Chondrocyte (in vitro differentiated cells): ENCODE data around the gene KRT4. TPM values are rescaled to one million over a fixed set of nuclear protein-coding genes. Genes with fewer than 3 reads are reported as not detected.

Source experiments
- DNase-seq: peaks from one replicate; pipeline ENCODE4 v3.0.0; 2021; ENCODE audit warnings: mixed read lengths, low spot score
- H3K27ac Mint-ChIP-seq: one replicate; pipeline ENCODE4 v1.8.0; 2021; ENCODE audit warnings: mild to moderate bottlenecking, moderate library complexity, mixed read lengths; ENCODE audit not compliant: unreplicated experiment
- H3K27me3 Mint-ChIP-seq: 2 replicates; pipeline ENCODE4 v1.8.0; 2021; ENCODE audit warnings: low read depth, mixed read lengths
- H3K36me3 Mint-ChIP-seq: 2 replicates; pipeline ENCODE4 v1.8.0; 2021; ENCODE audit warnings: low read depth, mixed read lengths
- H3K4me1 Mint-ChIP-seq: 2 replicates; pipeline ENCODE4 v1.8.0; 2021; ENCODE audit warnings: low read depth, mild to moderate bottlenecking, mixed read lengths
- H3K4me3 Mint-ChIP-seq: one replicate; pipeline ENCODE4 v1.8.0; 2021; ENCODE audit warnings: mild to moderate bottlenecking, moderate library complexity, mixed read lengths; ENCODE audit not compliant: unreplicated experiment
- H3K9me3 Mint-ChIP-seq: 2 replicates; pipeline ENCODE4 v1.8.0; 2021; ENCODE audit warnings: low read depth, mixed read lengths
- CTCF ChIP-seq: fragments of 200-600 bp; sonication (generic); IDR thresholded peaks from 2 replicates; pipeline ENCODE4 v1.5.0; 2021; ENCODE audit warnings: antibody characterized with exemption, mild to moderate bottlenecking, moderate library complexity
- total RNA-seq: library from RNA; stranded (reverse); gene quantifications from 3 replicates; pipeline ENCODE4 v1.2.1, GENCODE V29; 2021

KRT4 gene
- total RNA-seq, 1 donor from 2014 or later = 0.90 TPM

- H3K4me3 Mint-ChIP-seq = no peak overlapping the region
- peaks cover 16% of the 10 kb centered on the region for H3K27me3 Mint-ChIP-seq
- DNase-seq = no peak
- no peaks in the 10 kb centered on the region for H3K36me3 Mint-ChIP-seq
- no peak for TF ChIP-seq CTCF
- H3K9me3 Mint-ChIP-seq = peaks cover 15% of the 10 kb centered on the region
- no peak overlapping the region for H3K27ac Mint-ChIP-seq
- H3K4me1 Mint-ChIP-seq = no peaks in the 10 kb centered on the region
Observed at GRCh38 chr12:52759695-52760094, 54.2 kb downstream of the KRT4 start.

DNA sequence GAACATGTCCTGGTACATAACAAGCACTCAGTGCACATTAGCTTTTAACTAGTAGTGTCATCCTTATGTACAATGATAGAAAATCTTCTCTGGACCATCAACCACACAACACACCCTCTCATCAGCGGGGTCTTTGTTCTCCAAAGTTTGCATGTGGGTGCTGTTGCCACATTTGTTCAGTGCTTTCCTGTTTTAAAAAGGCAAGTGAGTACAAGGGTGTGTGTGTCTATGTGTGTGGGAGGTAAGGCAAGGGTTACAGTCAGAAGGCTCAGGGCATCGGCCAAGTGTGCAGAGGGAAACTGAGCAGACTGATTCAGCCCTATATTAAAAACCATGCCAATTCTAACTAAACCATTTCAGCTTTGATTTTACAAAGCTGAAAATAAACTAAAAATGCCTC is 54.7 kb downstream of the KRT4 start:
- H3K27ac Mint-ChIP-seq = no peak overlapping the region
- DNase-seq = no peak
- peaks cover 13% of the 10 kb centered on the region for H3K27me3 Mint-ChIP-seq
- H3K9me3 Mint-ChIP-seq = peaks cover 15% of the 10 kb centered on the region
- no peaks in the 10 kb centered on the region for H3K4me1 Mint-ChIP-seq
- no peak for TF ChIP-seq CTCF
- H3K36me3 Mint-ChIP-seq = no peaks in the 10 kb centered on the region
- no peak overlapping the region for H3K4me3 Mint-ChIP-seq

DNA sequence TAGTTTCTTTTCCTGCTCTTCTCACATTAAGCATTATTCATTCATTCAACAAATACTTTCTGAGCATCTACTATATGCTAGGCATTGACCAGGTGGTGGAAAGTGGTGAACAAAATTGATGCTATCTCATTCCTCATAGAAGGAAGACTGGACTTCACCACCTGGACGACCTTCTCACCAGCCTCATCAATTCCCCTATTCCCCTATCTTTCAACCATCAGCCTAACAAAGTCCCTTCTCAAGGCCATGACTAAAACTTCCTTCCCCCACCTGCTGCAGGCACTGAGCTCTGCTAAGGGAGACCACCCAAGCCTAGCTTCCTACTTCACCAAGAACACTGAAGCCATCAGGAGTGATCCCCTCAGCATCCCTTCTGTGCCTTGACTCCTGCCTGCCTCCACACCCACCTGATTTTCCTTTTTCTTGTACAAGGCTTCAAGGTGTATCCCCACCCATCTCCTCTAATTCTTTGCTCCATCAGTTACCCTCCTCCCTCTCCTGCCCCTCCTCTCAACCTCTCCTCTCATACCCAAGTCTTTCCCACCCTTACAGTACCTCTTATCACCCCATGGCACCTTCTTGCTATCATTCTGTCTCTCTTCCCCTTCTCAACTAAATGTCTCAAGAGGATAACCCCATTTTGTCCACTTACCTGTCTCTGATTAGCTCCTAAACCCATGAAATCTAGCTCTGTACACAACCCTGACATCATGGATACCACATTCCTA is 56.3 kb downstream of the KRT4 start:
- Mint-ChIP-seq H3K36me3 (no peaks in the 10 kb centered on the region), H3K27ac (no peak overlapping the region), H3K4me1 (no peaks in the 10 kb centered on the region), H3K27me3 (peaks cover 4% of the 10 kb centered on the region), H3K9me3 (peaks cover 15% of the 10 kb centered on the region), H3K4me3 (no peak overlapping the region)
- TF ChIP-seq CTCF = no peak
- no peak for DNase-seq

Other genes with a start within 250 kb of the KRT4 start
- not detected in 3 replicates for gene KRT74, start 240.3 kb downstream of the KRT4 start, total RNA-seq
- gene KRT72, start 212.7 kb downstream of the KRT4 start, total RNA-seq = not detected in 3 replicates
- not detected in 3 replicates for gene KRT73, start 195.6 kb downstream of the KRT4 start, total RNA-seq
- gene KRT2, start 161.9 kb downstream of the KRT4 start, total RNA-seq = not detected in 3 replicates
- gene KRT1, start 133.7 kb downstream of the KRT4 start, total RNA-seq = not detected in 3 replicates
- gene KRT77, start 110.6 kb downstream of the KRT4 start, total RNA-seq = not detected in 3 replicates
- gene KRT76, start 36.8 kb downstream of the KRT4 start, total RNA-seq = not detected in 3 replicates
- gene KRT3, start 18.0 kb downstream of the KRT4 start, total RNA-seq = not detected in 3 replicates
- gene KRT79, start 20.2 kb upstream of the KRT4 start, total RNA-seq = 0.10 to 0.31 TPM (median 0.19 TPM) in 3 replicates
- not detected in 3 replicates for gene KRT78, start 34.9 kb upstream of the KRT4 start, total RNA-seq
- 11.3 to 15.7 TPM (median 13.0 TPM) in 3 replicates for gene KRT8, start 91.0 kb upstream of the KRT4 start, total RNA-seq
- 44.7 to 173 TPM (median 172 TPM) in 3 replicates for gene KRT18, start 135.0 kb upstream of the KRT4 start, total RNA-seq
- gene EIF4B, start 192.3 kb upstream of the KRT4 start, total RNA-seq = 270 to 336 TPM (median 323 TPM) in 3 replicates
- gene TNS2, start 235.9 kb upstream of the KRT4 start, total RNA-seq = 104 to 107 TPM (median 105 TPM) in 3 replicates